ENCODE results near the gene AKR1A1. TPM values are rescaled to one million over a fixed set of nuclear protein-coding genes. Genes with fewer than 3 reads are reported as not detected.

AKR1A1 gene
- total and polyA plus RNA-seq, 2 experiments from 2014 or later = 186 to 275 TPM

- Histone ChIP-seq H3K4me2 (no peak overlapping the region), H4K20me1 (replicated peaks; ENCODE audit: insufficient read depth) (no peaks in the 10 kb centered on the region), H3K36me3 (ENCODE audit: insufficient read depth) (no peaks in the 10 kb centered on the region), H3K27me3 (ENCODE audit: insufficient read depth) (no peaks in the 10 kb centered on the region), H3K4me3 (no peak overlapping the region), H3F3A (replicated peaks; ENCODE audit: low read depth) (no peaks in the 10 kb centered on the region), H2AFZ (peak overlapping the region; percentile 61; the same call in 1 of the 2 replicates), H3K9me2 (ENCODE audit: insufficient read depth) (0 out of 2 replicates have a peak, but pooled peaks cover 2% of the 10 kb centered on the region), H3K4me1 (ENCODE audit: insufficient read depth) (peaks cover 8% of the 10 kb centered on the region; the same call in 1 of the 2 replicates), H3K79me2 (replicated peaks; ENCODE audit: insufficient read depth) (no peaks in the 10 kb centered on the region), H3K27ac (ENCODE audit: low read depth) (no peak overlapping the region)
- Mint-ChIP-seq H3K4me3 (no peak overlapping the region), H3K36me3 (ENCODE audit: low read depth) (no peaks in the 10 kb centered on the region; the same call in 2 of the 3 replicates), H3K4me1 (peaks cover 9% of the 10 kb centered on the region; the same call in 2 of the 3 replicates), H3K27ac (no peak overlapping the region), H3K27me3 (ENCODE audit: insufficient read depth, low read depth, poor library complexity) (no peaks in the 10 kb centered on the region), H3K9me3 (no peaks in the 10 kb centered on the region)
- TF ChIP-seq EZH2 (IDR thresholded peaks at IDR 0.05; ENCODE audit: low read depth, unreplicated experiment) = no peak
- ATAC-seq (no peak), DNase-seq (ENCODE audit: low spot score) (no peak)
These were observed 8.0 kb upstream of the AKR1A1 start for GRCh38 chr1:45542591-45542990.

GRCh38 chr1:45543581-45544417 is 6.8 kb upstream of the AKR1A1 start:
- Mint-ChIP-seq H3K9me3 (no peaks in the 10 kb centered on the region), H3K36me3 (ENCODE audit: low read depth) (no peaks in the 10 kb centered on the region; the same call in 2 of the 3 replicates), H3K4me1 (peaks cover 9% of the 10 kb centered on the region; the same call in 2 of the 3 replicates), H3K27ac (no peak overlapping the region), H3K4me3 (no peak overlapping the region), H3K27me3 (ENCODE audit: insufficient read depth, low read depth, poor library complexity) (no peaks in the 10 kb centered on the region)
- Histone ChIP-seq H3F3A (replicated peaks; ENCODE audit: low read depth) (no peaks in the 10 kb centered on the region), H3K4me2 (no peak overlapping the region), H4K20me1 (replicated peaks; ENCODE audit: insufficient read depth) (no peaks in the 10 kb centered on the region), H2AFZ (peak overlapping the region; percentile 81), H3K4me1 (ENCODE audit: insufficient read depth) (peaks cover 8% of the 10 kb centered on the region; the same call in 1 of the 2 replicates), H3K27me3 (ENCODE audit: insufficient read depth) (no peaks in the 10 kb centered on the region), H3K9me2 (ENCODE audit: insufficient read depth) (0 out of 2 replicates have a peak, but pooled peaks cover 2% of the 10 kb centered on the region), H3K79me2 (replicated peaks; ENCODE audit: insufficient read depth) (no peaks in the 10 kb centered on the region), H3K27ac (ENCODE audit: low read depth) (no peak overlapping the region), H3K4me3 (no peak overlapping the region), H3K36me3 (ENCODE audit: insufficient read depth) (no peaks in the 10 kb centered on the region)
- ATAC-seq = peak; percentile 75
- peak; percentile 33 for DNase-seq (ENCODE audit: low spot score)
- TF ChIP-seq ETS1 (IDR thresholded peaks at IDR 0.05) (no peak), CTCF (conservative IDR thresholded peaks at IDR 0.05; ENCODE audit: low read depth in 2 of 2) (no peak), NANOG (IDR thresholded peaks at IDR 0.05; ENCODE audit: borderline replicate concordance) (no peak), ZNF331 (CRISPR knock-in tag; IDR thresholded peaks at IDR 0.05; ENCODE audit: low read depth) (no peak), ZNF462 (CRISPR knock-in tag; IDR thresholded peaks at IDR 0.05) (no peak), CREB1 (CRISPR knock-in tag; IDR thresholded peaks at IDR 0.05; ENCODE audit: low read depth) (no peak), JUNB (IDR thresholded peaks at IDR 0.05; ENCODE audit: unreplicated experiment) (no peak), EZH2phosphoT487 (IDR thresholded peaks at IDR 0.05; ENCODE audit: unreplicated experiment) (no peak), EZH2 (IDR thresholded peaks at IDR 0.05; ENCODE audit: low read depth, unreplicated experiment) (no peak), STAT1 (IDR thresholded peaks at IDR 0.05; ENCODE audit: unreplicated experiment) (no peak), ZNF114 (CRISPR knock-in tag; IDR thresholded peaks at IDR 0.05) (no peak)
